Fibroblast of skin of right quadriceps (primary cell): ENCODE measurements around the gene DIAPH1.

ENCODE experiments used
- DNase-seq: peaks from one replicate; pipeline ENCODE4 v3.0.0-alpha.2; 2013

DIAPH1 gene

DNA sequence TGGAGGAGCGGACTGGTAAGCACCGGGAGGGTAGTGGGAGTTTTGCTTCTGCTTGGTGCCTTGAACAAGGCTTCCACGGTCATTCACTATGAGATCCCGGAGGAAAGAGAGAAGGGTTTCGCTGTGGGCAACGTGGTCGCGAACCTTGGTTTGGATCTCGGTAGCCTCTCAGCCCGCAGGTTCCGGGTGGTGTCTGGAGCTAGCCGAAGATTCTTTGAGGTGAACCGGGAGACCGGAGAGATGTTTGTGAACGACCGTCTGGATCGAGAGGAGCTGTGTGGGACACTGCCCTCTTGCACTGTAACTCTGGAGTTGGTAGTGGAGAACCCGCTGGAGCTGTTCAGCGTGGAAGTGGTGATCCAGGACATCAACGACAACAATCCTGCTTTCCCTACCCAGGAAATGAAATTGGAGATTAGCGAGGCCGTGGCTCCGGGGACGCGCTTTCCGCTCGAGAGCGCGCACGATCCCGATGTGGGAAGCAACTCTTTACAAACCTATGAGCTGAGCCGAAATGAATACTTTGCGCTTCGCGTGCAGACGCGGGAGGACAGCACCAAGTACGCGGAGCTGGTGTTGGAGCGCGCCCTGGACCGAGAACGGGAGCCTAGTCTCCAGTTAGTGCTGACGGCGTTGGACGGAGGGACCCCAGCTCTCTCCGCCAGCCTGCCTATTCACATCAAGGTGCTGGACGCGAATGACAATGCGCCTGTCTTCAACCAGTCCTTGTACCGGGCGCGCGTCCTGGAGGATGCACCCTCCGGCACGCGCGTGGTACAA is 142.5 kb downstream of the DIAPH1 start:
- peak; percentile 81 for DNase-seq

DNA sequence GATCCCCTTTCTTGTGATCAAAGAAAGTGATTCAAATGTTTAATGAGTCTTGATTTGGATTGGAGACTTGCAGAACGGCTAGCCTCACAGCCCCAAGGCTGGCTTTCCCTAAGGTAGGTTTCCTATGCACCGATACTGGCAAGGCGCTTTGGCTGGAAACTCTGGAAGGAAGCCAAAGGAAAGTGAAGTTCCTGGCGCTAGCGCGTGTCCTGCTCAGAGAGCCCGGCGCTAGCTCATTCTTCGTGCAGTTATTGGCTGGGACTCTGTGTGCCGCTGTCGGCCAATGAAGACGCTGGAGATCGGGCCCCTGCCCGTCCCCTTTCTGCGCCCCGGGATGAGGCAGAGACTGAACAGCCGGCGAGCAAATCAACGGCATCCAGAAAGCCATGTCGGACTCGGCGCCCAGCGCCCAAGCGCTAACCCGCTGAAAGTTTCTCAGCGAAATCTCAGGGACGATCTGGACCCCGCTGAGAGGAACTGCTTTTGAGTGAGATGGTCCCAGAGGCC is 143.1 kb downstream of the DIAPH1 start, which contains the start of gene PCDHGC3:
TSS of gene PCDHGC3 (plus strand) at position 342 of the 507 bp plus-strand sequence. CDS start at position 493, 151 bp downstream.
- peak; percentile 97 for DNase-seq

GRCh38 chr5:141465351-141465750 is 153.4 kb downstream of the DIAPH1 start:
- DNase-seq = peak; percentile 46
